Endometrial microvascular endothelial cells (primary cell): ENCODE data around the gene RBPMS2. TPM values are rescaled to one million over a fixed set of nuclear protein-coding genes. Genes with fewer than 3 reads are reported as not detected.

Experiments
- in situ Hi-C: cut with HindIII; loops from 2 replicates; pipeline ENCODE4 v1.10.0; 2017; ENCODE audit warnings: low sequenced_read_pairs, low pct_unique_long_range_greater_than_20kb; ENCODE audit errors: inconsistent ontology term
- total RNA-seq: library from RNA; depleted of rRNA; stranded (reverse); fragments of >200 nt; gene quantifications from one replicate; pipeline ENCODE4 v1.2.3, GENCODE V29; 2015; ENCODE audit errors: inconsistent ontology term

Gene RBPMS2
- total RNA-seq, 1 donor from 2014 or later = not detected

GRCh38 chr15:64739577-64740143 is 35.7 kb downstream of the RBPMS2 start:
- in situ Hi-C loops = no loop called here

DNA sequence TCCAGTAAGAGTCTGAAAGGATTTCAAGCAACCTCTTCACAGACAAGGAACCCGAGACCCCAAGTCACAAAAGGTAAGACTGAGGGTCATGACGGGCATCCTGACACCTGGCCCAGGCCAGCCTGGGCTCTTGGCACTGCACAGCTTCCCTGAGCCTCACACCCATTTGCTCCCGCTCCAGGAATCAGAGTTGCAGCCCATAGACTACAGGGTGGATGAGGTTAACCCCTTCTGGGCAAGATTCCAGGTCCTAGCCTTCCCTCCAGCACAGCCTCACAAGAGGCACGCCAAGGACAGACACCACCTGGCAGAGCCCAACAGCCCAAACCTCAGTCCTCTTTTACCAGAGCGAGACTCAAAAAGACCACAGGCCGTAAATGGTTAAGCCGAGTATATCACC is 36.2 kb downstream of the RBPMS2 start:
- in situ Hi-C loops = no loop called here

GRCh38 chr15:64738226-64739095 is 36.9 kb downstream of the RBPMS2 start:
- in situ Hi-C loops = no loop called here

DNA sequence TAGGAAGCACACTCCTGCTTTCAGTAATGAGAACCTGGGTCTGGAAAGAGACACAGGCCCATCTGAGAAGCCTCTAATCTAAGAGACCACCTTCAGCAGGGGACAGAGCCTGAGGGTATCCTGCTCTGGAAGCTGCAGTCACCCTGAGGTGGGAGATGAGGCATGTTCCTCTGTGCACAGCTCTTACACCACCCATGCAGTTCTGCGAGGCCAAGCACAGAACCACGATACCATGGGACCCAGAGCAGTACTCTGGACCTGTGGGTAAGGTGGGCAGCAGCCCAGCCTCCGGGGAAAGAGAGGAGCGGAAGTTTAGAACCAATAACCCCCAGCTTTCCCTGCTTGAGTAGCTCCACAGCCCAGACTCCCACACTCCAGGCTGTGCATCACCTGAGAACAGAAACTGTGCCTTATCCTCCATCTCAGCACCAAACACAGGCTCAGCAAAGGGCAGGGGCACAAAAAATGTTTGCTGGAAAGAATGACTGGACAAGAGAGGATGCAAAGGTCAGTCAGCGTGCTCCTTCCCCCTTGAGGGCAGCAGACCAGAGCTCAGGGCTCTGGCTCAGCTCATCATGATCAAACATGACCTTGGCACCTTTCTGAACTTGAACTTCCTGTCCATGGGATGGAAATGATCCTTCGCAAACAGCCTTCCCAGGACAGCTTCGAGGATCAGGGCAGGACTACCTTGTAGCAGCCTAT is 43.1 kb downstream of the RBPMS2 start:
- in situ Hi-C loops = no loop called here

- in situ Hi-C loops = no loop called here
These were observed 43.6 kb downstream of the RBPMS2 start for GRCh38 chr15:64731805-64732151.

GRCh38 chr15:64731012-64731804 is 44.2 kb downstream of the RBPMS2 start:
- in situ Hi-C loops = no loop called here

DNA sequence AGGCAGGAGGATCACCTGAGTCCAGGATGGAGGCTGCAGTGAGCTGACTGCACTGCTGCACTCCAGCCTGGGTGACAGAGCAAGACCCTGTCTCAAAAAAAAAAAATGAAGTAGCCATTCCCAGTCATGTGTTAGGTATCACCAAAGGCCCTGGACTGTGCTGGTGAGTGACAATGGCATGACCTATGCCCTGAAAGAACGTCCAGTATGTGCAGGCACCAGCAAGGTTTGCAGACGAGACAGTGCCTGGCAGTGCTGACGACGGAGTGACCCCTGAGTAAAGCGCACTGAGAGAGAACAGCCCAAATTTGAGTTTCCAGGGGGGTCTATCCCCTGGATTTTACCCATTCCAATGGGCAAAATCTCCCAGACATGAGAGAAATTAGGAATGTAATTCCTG is 45.2 kb downstream of the RBPMS2 start:
- in situ Hi-C loops = no loop called here

DNA sequence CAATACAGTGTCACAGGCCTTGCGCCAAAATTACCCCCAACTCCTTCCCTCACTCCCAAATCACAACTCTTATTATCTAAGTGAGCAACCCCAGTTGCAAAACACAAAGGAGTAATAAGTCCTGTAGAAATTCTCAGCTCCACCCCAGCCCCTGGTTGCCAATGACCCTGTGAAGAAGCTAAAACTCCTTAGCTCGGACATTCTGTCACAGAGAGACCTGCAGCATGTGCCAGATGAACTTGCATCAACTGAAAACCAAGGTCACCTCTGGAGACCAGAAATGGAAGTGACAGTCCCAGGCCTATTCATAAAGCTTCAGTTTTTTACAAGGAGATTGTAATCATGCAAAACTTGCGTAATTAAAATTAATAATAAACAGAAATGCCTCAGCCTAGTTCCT is 55.2 kb downstream of the RBPMS2 start:
- in situ Hi-C loops = no loop called here

GRCh38 chr15:64717735-64718495 is 57.5 kb downstream of the RBPMS2 start:
- in situ Hi-C loops = no loop called here

DNA sequence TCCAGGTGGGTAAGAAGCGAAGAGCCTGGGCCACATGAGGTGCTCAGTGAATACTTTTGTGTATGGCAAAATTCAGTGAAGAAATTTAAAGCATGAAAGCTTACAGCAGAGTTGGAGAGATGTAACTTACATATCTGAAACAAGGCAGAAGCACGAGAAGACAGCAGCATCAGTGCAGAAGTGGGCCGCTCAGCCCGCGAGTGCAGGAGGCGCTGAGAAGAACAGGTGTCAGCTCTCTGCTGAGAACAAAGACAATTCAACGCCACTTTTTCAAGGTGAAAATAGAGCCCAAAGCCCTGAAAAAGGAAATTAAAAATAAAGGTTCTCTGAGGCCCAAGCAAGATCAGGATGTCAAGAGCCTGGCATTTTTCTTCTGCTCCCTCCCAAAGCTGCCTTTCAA is 58.3 kb downstream of the RBPMS2 start:
- in situ Hi-C loops = no loop called here

DNA sequence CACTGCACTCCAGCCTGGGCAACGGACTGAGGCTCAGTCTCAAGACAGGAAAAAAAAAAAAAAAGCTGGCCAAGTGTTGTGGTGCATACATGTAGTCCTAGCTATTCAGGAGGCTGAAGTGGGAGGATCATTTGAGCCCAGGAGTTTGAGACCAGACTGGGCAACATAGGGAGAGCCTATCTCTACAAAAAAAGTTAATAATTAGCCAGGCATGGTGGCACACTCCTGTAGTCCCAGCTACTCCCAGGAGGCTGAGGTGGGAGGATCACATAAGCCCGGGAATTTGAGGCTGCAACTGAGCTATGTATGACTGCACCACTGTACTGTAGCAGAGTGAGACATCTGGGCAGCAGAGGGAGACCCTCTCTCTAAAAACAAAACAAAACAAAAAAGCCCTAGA is 58.9 kb downstream of the RBPMS2 start:
- in situ Hi-C loops = no loop called here

- in situ Hi-C loops = no loop called here
These were observed 61.8 kb downstream of the RBPMS2 start for GRCh38 chr15:64713592-64713991.

DNA sequence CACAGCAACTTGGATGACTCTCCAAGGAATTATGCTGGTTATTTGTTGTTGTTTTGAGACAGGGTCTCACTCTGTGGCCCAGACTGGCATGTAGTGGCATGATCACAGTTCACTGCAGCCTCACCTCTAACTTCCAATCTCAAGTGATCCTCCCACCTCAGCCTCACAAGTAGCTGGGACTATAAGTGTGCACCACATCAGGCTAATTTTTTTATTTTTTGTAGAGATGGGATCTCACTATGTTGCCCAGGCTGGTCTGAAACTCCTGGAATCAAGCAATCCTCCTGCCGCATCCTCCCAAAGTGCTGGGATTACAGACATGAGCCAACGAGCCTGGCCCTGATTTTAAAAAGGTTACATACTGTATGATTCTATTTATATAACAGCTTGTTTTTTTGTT is 63.0 kb downstream of the RBPMS2 start:
- in situ Hi-C loops = no loop called here

GRCh38 chr15:64710676-64711428 is 64.5 kb downstream of the RBPMS2 start:
- in situ Hi-C loops = no loop called here

DNA sequence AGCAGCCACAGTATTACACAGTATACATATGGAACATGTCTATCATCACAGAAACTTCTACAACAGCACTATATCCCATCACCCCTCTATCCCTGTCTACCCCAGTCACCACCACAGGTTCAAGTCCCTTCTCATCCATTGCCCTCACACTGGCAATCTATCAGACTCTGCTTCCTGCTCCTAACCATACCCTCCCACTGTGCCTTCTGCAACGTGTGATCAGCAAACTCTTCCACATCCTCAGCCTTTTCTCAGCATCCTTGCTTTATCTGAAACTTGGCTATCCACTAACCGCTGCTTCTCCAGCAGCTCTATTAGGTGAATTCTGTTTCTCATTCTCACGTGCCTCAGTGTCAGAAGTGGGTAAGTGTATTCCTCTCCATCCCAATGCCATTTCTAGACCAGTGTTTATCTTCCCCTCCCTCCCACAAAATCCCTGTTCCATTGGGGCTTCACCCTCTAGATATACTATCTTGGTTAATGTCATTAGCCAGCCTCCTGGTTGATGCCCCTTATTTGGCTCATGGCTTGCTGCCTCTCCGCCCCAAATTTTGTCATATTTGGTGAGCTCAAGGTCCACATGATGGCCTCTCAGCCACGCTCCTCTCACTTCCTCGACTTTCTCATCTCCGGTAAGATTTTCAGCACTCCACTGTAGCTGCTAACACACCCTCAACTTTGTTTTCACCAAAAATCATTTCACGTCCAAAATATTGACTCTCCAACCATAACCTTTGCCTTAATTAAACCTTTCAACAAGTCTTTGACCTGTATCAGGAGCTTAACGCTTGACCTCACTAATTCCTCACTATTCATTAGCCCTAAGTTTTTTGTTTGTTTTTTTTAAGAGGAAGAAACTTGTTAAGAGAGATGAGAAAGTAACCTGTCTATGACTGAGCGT is 69.1 kb downstream of the RBPMS2 start:
- in situ Hi-C loops = no loop called here

DNA sequence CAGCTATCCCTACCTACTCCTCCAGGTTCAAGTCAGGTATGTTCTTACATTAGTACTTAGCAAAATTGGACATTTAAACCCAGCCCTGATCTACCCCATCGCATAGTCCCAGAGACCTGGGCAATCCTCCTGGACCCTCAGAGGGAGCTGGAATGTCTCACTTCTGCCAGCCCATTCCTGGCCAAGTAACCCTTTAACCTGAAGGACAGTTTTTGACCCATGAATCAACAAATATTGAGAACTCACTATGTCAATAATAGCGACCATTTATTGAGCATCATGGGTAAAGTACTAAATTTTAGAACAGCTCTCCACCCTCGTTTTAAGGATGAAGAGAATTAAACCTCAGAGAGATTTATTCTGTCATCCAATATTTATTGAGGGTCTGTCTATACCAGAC is 70.4 kb downstream of the RBPMS2 start:
- in situ Hi-C loops = no loop called here

- in situ Hi-C loops = no loop called here
These were observed 71.8 kb downstream of the RBPMS2 start for GRCh38 chr15:64703632-64703959.
